Pancreas (tissue), 10 donors: ENCODE measurements around the gene ANO9. TPM values are rescaled to one million over a fixed set of nuclear protein-coding genes. Genes with fewer than 3 reads are reported as not detected.
"Not testable (repeated sequence)": the region's sequence is repeated elsewhere in the genome, so short reads cannot be mapped to it uniquely, and the experiment has no call there.

ENCODE experiments used
- ATAC-seq, 4 donors: fragments of 200-7000 bp; cut with Tn5 transposase; one replicate each; pipeline versions ENCODE4 v1.8.0 to v1.9.1; 2020; ENCODE audit warnings: mild to moderate bottlenecking in 4 of 4, moderate library complexity in 4 of 4
- DNase-seq, 6 donors: peaks; one replicate each; pipeline ENCODE4 v3.0.0-alpha.2; 2020
- FAIRE-seq: peaks from 2 replicates; lab custom pipeline; 2012; peaks lifted over from hg19 to GRCh38; lab: Jason Lieb, UNC
- H3K27ac ChIP-seq, 4 donors: fragments of 200-600 bp; sonication (generic); 1 replicate in 3 of 4; 2 replicates in 1 of 4; pipeline versions ENCODE4 v1.5.0 to v1.8.0; 2020
- H3K27me3 ChIP-seq, 4 donors: fragments of 200-600 bp; one replicate each; pipeline ENCODE4 v1.8.0; 2021
- H3K36me3 ChIP-seq, 3 donors: fragments of 200-600 bp; sonication (generic) in 1 of 3; one replicate each; pipeline versions ENCODE4 v1.5.0 to v1.8.0; 2020 to 2021
- H3K4me1 ChIP-seq, 3 donors: fragments of 200-600 bp; one replicate each; pipeline ENCODE4 v1.8.0; 2021
- H3K4me3 ChIP-seq, 4 donors: fragments of 200-600 bp; sonication (generic) in 2 of 4; one replicate each; pipeline versions ENCODE4 v1.5.0 to v1.8.0; 2020 to 2021
- H3K9me3 ChIP-seq, 4 donors: fragments of 200-600 bp; one replicate each; pipeline ENCODE4 v1.8.0; 2021
- CTCF ChIP-seq, 4 donors: fragments of 200-600 bp; sonication (generic) in 3 of 4; IDR thresholded peaks; one replicate each; pipeline versions ENCODE4 v1.5.0 to v1.8.0; 2021; ENCODE audit warnings: antibody characterized with exemption in 4 of 4
- WGBS, 2 donors: extraction: QIAGEN DNeasy Blood & Tissue Kit; methylation state at CpG; one replicate each; pipeline ENCODE4 v1.1.7; 2013; 5-methylcytosine and 5-hydroxymethylcytosine counted together
- intact Hi-C, 3 donors: fragments of 100-400 bp; cut with DNase I; formaldehyde crosslinking; loops; one replicate each; pipeline versions ENCODE4 v1.11.1 to v1.14.2; 2022
- polyA plus RNA-seq, 2 donors: library from polyadenylated mRNA; stranded (reverse); fragments of 200-250 nt; gene quantifications; one replicate each; pipeline ENCODE4 v1.2.3, GENCODE V29; 2013
- total RNA-seq, 6 donors: library from RNA; stranded (reverse); fragmentation: NEBNext Ultra II Directional in 4 of 6; extraction: Animal tissue kit (Norgen Biotek cat#: 25700) in 4 of 6; gene quantifications; one replicate each; pipeline versions ENCODE4 v1.2.1 to v1.2.4, GENCODE V29; 2021 to 2023
- donor health status: healthy with polysubstance abuse.
- donor health status: DM: no; HTN: no; CAD: no; lungs with moderate emphysema.
- donor health status: DM: no; HTN: no; CAD: no.
- donor health status: control.
- donor health status: control.
- donor health status: Bipolar disorder and iron deficiency.
- donor health status: DM: yes; HTN: yes; CAD: no.
- donor health status: DM: no; HTN: no; CAD: no.
- donor health status: DM: no; HTN: no; CAD: no.
- donor health status: DM: yes; HTN: yes; CAD: no.

Gene ANO9
- total and polyA plus RNA-seq, 8 donors = 6.2 to 68.7 (median 14.9) TPM

- DNase-seq = peak in 1 of 6 donors; percentile 48
- no peak for ATAC-seq
- intact Hi-C loops = no loop called here
- Histone ChIP-seq H3K27ac (no peak overlapping the region), H3K36me3 (no peaks in the 10 kb centered on the region), H3K9me3 (no peaks in the 10 kb centered on the region), H3K27me3 (no peaks in the 10 kb centered on the region), H3K4me3 (no peak overlapping the region), H3K4me1 (peaks cover 0 to 7% (median 0%) of the 10 kb centered on the region in 3 donors)
- TF ChIP-seq CTCF (IDR thresholded peaks at IDR 0.05) = no peak
- WGBS, 2 donors = 90 to 93% methylated on average over 16 to 17 of the region's 17 CpGs
- no peak for FAIRE-seq
Observed at GRCh38 chr11:437228-437870, 4.5 kb downstream of the ANO9 start.

DNA sequence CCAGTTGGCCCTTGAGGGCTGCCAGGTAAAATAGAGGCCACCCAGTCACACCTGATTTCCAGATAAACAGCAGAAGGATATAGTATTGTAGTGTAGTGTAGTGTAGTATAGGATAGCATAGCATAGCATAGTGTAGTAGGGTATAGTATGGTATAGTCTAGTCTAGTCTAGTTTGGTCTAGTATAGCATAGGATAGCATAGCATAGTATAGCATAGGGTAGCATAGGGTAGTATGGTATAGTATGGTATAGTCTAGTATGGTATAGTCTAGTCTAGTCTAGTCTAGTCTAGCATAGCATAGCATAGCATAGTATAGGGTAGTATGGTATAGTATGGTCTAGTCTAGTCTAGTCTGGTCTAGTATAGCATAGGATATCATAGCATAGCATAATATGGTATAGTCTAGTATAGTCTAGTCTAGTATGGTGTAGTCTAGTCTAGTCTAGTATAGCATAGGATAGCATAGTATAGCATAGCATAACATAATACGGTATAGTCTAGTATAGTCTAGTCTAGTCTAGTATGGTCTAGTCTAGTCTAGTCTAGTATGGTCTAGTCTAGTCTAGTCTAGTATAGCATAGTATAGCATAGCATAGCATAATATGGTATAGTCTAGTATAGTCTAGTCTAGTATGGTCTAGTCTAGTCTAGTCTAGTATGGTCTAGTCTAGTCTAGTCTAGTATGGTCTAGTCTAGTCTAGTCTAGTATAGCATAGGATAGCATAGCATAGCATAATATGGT, 6.6 kb downstream of the ANO9 start:
- DNase-seq, H3K9me3 ChIP-seq, H3K36me3 ChIP-seq, H3K4me3 ChIP-seq, FAIRE-seq, ATAC-seq, H3K4me1 ChIP-seq, H3K27me3 ChIP-seq, intact Hi-C loops, H3K27ac ChIP-seq: not testable (repeated sequence)
- 96 to 100% methylated on average over 1 of the region's 1 CpG for WGBS, 2 donors

GRCh38 chr11:434496-434895, 7.3 kb downstream of the ANO9 start:
- Histone ChIP-seq H3K36me3 (no peaks in the 10 kb centered on the region), H3K9me3 (no peaks in the 10 kb centered on the region), H3K27ac (no peak overlapping the region), H3K4me1 (no peaks in the 10 kb centered on the region), H3K27me3 (no peaks in the 10 kb centered on the region), H3K4me3 (no peak overlapping the region)
- WGBS, 2 donors = 90 to 91% methylated on average over 16 of the region's 16 CpGs
- FAIRE-seq = no peak
- intact Hi-C loops = no loop called here
- no peak for ATAC-seq
- DNase-seq = peak in 1 of 6 donors; percentile 48
- TF ChIP-seq CTCF (IDR thresholded peaks at IDR 0.05) = no peak

DNA sequence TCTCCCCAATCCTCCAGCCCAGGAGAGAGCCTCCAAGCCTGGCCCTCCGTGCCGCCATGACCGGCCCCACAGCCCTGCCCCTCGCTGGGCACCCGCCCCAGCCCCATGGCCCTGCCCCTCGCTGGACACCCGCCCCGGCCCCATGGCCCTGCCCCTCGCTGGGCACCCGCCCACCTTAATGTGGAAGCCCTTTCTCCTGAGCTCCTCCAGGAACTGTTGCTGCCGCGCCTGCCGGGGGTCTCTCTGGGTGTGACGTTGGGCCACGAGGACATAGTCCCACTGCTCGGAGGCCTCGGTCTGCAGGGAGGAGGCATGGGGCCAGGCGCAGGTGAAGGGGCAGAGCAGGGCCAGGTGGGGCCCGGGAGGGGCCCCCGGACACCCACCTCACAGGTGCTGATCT, 8.2 kb downstream of the ANO9 start:
- Histone ChIP-seq H3K27me3 (no peaks in the 10 kb centered on the region), H3K36me3 (no peaks in the 10 kb centered on the region), H3K27ac (no peak overlapping the region), H3K9me3 (no peaks in the 10 kb centered on the region), H3K4me1 (no peaks in the 10 kb centered on the region), H3K4me3 (no peak overlapping the region)
- no peak for ATAC-seq
- intact Hi-C loops = no loop called here
- DNase-seq = peak in 2 of 6 donors; percentile 27 to 54
- WGBS, 2 donors = 91 to 93% methylated on average over 19 to 20 of the region's 20 CpGs
- no peak for TF ChIP-seq CTCF (IDR thresholded peaks at IDR 0.05)
- FAIRE-seq = no peak

- H3K36me3 ChIP-seq = no peaks in the 10 kb centered on the region
- H3K9me3 ChIP-seq = no peaks in the 10 kb centered on the region
- DNase-seq (peak in 2 of 6 donors; percentile 50 to 65), FAIRE-seq (no peak), ATAC-seq (no peak)
- 92 to 97% methylated on average over 17 of the region's 17 CpGs for WGBS, 2 donors
- no peak overlapping the region for H3K27ac ChIP-seq
- H3K4me3 ChIP-seq = no peak overlapping the region
- no peaks in the 10 kb centered on the region for H3K4me1 ChIP-seq
- intact Hi-C loops = no loop called here
- H3K27me3 ChIP-seq = no peaks in the 10 kb centered on the region
- TF ChIP-seq CTCF (IDR thresholded peaks at IDR 0.05) = no peak
Observed at GRCh38 chr11:433111-433510, 8.7 kb downstream of the ANO9 start.
